A549 (cell line): ENCODE data around the gene PTGR1.

Experiments
- HDAC2 ChIP-seq: fragments of 200-600 bp; sonication (generic); IDR thresholded peaks from 2 replicates; pipeline ENCODE4 v1.6.1; 2016
- HEYL ChIP-seq: fragments of 250-450 bp; sonication (Bioruptor Pico); IDR thresholded peaks from 2 replicates; pipeline ENCODE4 v1.8.0; 2021; ENCODE audit warnings: mild to moderate bottlenecking, moderate library complexity
- MYC ChIP-seq: IDR thresholded peaks from 2 replicates; pipeline ENCODE4 v1.6.1; 2012; ENCODE audit warnings: mild to moderate bottlenecking, inconsistent platforms, low read length, improper control_type of control experiment, borderline replicate concordance
- NPAS2 ChIP-seq: fragments of 250-450 bp; sonication (Bioruptor Pico); IDR thresholded peaks from 2 replicates; pipeline ENCODE4 v1.8.0; 2022; ENCODE audit warnings: mild to moderate bottlenecking, moderate library complexity, borderline replicate concordance
- POLR2A ChIP-seq: IDR thresholded peaks from 2 replicates; pipeline ENCODE4 v1.6.1; 2012; ENCODE audit warnings: mild to moderate bottlenecking, low read length
- TF ChIP-seq, protein P1 (sequence below): fragments of 200-600 bp; sonication (generic); IDR thresholded peaks from 2 replicates; pipeline ENCODE4 v1.6.1; 2016; ENCODE audit warnings: antibody characterized with exemption, mild to moderate bottlenecking, moderate library complexity
- TF ChIP-seq, protein P2 (sequence below): fragments of >200 bp; sonication (Bioruptor Twin); formaldehyde crosslinking; IDR thresholded peaks from 3 replicates; pipeline ENCODE4 v1.5.1; 2016

DNA sequence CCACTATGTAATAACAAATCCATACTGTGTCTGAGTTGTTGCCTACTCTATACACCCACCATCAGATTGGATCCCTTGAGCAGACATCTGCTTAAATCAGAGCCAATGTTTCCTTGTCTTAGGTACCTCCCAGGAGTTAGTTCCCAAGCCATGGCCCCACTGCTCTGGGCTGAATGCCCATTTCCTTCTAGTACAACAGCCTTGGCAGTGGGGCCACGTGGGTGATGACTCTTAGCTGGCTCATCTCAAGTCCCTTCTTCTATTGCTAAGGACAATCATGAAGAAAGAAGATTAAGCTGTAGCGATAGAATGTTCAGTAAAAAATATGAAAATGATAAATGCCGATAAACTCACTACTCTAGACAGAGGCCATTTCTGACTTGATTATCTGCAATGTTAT lies 16.6 kb downstream of the PTGR1 start:
- no peak for TF ChIP-seq MYC
- no peak for TF ChIP-seq POLR2A
- TF ChIP-seq NPAS2 (CRISPR knock-in tag) = no peak
- TF ChIP-seq, protein P1, sequence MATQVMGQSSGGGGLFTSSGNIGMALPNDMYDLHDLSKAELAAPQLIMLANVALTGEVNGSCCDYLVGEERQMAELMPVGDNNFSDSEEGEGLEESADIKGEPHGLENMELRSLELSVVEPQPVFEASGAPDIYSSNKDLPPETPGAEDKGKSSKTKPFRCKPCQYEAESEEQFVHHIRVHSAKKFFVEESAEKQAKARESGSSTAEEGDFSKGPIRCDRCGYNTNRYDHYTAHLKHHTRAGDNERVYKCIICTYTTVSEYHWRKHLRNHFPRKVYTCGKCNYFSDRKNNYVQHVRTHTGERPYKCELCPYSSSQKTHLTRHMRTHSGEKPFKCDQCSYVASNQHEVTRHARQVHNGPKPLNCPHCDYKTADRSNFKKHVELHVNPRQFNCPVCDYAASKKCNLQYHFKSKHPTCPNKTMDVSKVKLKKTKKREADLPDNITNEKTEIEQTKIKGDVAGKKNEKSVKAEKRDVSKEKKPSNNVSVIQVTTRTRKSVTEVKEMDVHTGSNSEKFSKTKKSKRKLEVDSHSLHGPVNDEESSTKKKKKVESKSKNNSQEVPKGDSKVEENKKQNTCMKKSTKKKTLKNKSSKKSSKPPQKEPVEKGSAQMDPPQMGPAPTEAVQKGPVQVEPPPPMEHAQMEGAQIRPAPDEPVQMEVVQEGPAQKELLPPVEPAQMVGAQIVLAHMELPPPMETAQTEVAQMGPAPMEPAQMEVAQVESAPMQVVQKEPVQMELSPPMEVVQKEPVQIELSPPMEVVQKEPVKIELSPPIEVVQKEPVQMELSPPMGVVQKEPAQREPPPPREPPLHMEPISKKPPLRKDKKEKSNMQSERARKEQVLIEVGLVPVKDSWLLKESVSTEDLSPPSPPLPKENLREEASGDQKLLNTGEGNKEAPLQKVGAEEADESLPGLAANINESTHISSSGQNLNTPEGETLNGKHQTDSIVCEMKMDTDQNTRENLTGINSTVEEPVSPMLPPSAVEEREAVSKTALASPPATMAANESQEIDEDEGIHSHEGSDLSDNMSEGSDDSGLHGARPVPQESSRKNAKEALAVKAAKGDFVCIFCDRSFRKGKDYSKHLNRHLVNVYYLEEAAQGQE = no peak
- TF ChIP-seq HEYL (CRISPR knock-in tag) = no peak
- TF ChIP-seq, protein P2, sequence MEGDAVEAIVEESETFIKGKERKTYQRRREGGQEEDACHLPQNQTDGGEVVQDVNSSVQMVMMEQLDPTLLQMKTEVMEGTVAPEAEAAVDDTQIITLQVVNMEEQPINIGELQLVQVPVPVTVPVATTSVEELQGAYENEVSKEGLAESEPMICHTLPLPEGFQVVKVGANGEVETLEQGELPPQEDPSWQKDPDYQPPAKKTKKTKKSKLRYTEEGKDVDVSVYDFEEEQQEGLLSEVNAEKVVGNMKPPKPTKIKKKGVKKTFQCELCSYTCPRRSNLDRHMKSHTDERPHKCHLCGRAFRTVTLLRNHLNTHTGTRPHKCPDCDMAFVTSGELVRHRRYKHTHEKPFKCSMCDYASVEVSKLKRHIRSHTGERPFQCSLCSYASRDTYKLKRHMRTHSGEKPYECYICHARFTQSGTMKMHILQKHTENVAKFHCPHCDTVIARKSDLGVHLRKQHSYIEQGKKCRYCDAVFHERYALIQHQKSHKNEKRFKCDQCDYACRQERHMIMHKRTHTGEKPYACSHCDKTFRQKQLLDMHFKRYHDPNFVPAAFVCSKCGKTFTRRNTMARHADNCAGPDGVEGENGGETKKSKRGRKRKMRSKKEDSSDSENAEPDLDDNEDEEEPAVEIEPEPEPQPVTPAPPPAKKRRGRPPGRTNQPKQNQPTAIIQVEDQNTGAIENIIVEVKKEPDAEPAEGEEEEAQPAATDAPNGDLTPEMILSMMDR = no peak
- TF ChIP-seq HDAC2 = no peak
